SJSA1 (cell line): ENCODE measurements around the gene EPB41. TPM values are rescaled to one million over a fixed set of nuclear protein-coding genes. Genes with fewer than 3 reads are reported as not detected.
A peak's percentile ranks its signal among the peaks of the same experiment; 100 is the strongest.

Experiments
- DNase-seq, 2 experiments: peaks; one replicate each; pipeline ENCODE4 v3.0.0-alpha.2; 2015 to 2020; ENCODE audit warnings: low spot score in 2 of 2, low read depth in 1 of 2
- H3K27ac ChIP-seq: fragments of 250-450 bp; sonication (Bioruptor Pico); 2 replicates; pipeline ENCODE4 v1.5.1; 2020; ENCODE audit warnings: mild to moderate bottlenecking, moderate library complexity
- H3K27me3 ChIP-seq: fragments of 250-450 bp; sonication (Bioruptor Pico); replicated peaks from 2 replicates; pipeline ENCODE4 v1.5.1; 2020; ENCODE audit warnings: mild to moderate bottlenecking, moderate library complexity
- H3K36me3 ChIP-seq: fragments of 250-450 bp; sonication (Bioruptor Pico); 2 replicates; pipeline ENCODE4 v1.5.1; 2020; ENCODE audit warnings: mild to moderate bottlenecking
- H3K4me1 ChIP-seq: fragments of 250-450 bp; sonication (Bioruptor Pico); replicated peaks from 2 replicates; pipeline ENCODE4 v1.6.1; 2021; ENCODE audit warnings: mild to moderate bottlenecking
- H3K4me3 ChIP-seq: fragments of 250-450 bp; sonication (Bioruptor Pico); 2 replicates; pipeline ENCODE4 v1.5.1; 2020; ENCODE audit warnings: mild to moderate bottlenecking
- H3K9me3 ChIP-seq: fragments of 250-450 bp; sonication (Bioruptor Pico); replicated peaks from 2 replicates; pipeline ENCODE4 v1.5.1; 2020; ENCODE audit warnings: mild to moderate bottlenecking
- total RNA-seq: library from RNA; depleted of rRNA; stranded (reverse); fragments of >200 nt; shearing (Covaris generic); gene quantifications from 2 replicates; pipeline ENCODE4 v1.2.3, GENCODE V29; 2014

The EPB41 gene
- total RNA-seq, 1 experiment from 2014 or later = 5.3 TPM

- no peaks in the 10 kb centered on the region for H3K27me3 ChIP-seq
- H3K4me1 ChIP-seq = no peaks in the 10 kb centered on the region
- H3K9me3 ChIP-seq = no peaks in the 10 kb centered on the region
- DNase-seq = no peak
- H3K27ac ChIP-seq = no peak overlapping the region
- no peaks in the 10 kb centered on the region for H3K36me3 ChIP-seq
- no peak overlapping the region for H3K4me3 ChIP-seq
These were observed 17.8 kb upstream of the EPB41 start for GRCh38 chr1:28896609-28896986.

- Histone ChIP-seq H3K27ac (no peak overlapping the region), H3K9me3 (no peaks in the 10 kb centered on the region), H3K4me1 (no peaks in the 10 kb centered on the region), H3K36me3 (no peaks in the 10 kb centered on the region), H3K4me3 (no peak overlapping the region), H3K27me3 (no peaks in the 10 kb centered on the region)
- no peak for DNase-seq
These were observed 16.6 kb upstream of the EPB41 start for GRCh38 chr1:28897789-28898188.

- H3K27ac ChIP-seq = no peak overlapping the region
- H3K4me1 ChIP-seq = no peaks in the 10 kb centered on the region
- H3K27me3 ChIP-seq = no peaks in the 10 kb centered on the region
- no peaks in the 10 kb centered on the region for H3K9me3 ChIP-seq
- no peak for DNase-seq
- H3K36me3 ChIP-seq = no peaks in the 10 kb centered on the region
- H3K4me3 ChIP-seq = no peak overlapping the region
These were observed 15.9 kb upstream of the EPB41 start for GRCh38 chr1:28898405-28898881.

GRCh38 chr1:28899267-28899666 is 15.1 kb upstream of the EPB41 start:
- Histone ChIP-seq H3K4me1 (no peaks in the 10 kb centered on the region), H3K27ac (no peak overlapping the region), H3K36me3 (no peaks in the 10 kb centered on the region), H3K27me3 (no peaks in the 10 kb centered on the region), H3K9me3 (no peaks in the 10 kb centered on the region), H3K4me3 (no peak overlapping the region)
- DNase-seq = no peak

- Histone ChIP-seq H3K36me3 (no peaks in the 10 kb centered on the region), H3K4me3 (no peak overlapping the region), H3K27me3 (no peaks in the 10 kb centered on the region), H3K4me1 (no peaks in the 10 kb centered on the region), H3K27ac (no peak overlapping the region), H3K9me3 (no peaks in the 10 kb centered on the region)
- DNase-seq = no peak
These were observed 13.8 kb upstream of the EPB41 start for GRCh38 chr1:28900562-28900961.

- no peaks in the 10 kb centered on the region for H3K4me1 ChIP-seq
- no peak for DNase-seq
- no peaks in the 10 kb centered on the region for H3K36me3 ChIP-seq
These were observed 11.6 kb upstream of the EPB41 start for GRCh38 chr1:28902738-28903137.

GRCh38 chr1:28905921-28906666 is 8.3 kb upstream of the EPB41 start:
- Histone ChIP-seq H3K4me3 (no peak overlapping the region), H3K9me3 (no peaks in the 10 kb centered on the region), H3K27ac (no peak overlapping the region), H3K4me1 (no peaks in the 10 kb centered on the region), H3K27me3 (no peaks in the 10 kb centered on the region), H3K36me3 (no peaks in the 10 kb centered on the region)
- no peak for DNase-seq

More at GRCh38 chr1:28902738-28903137, 11.6 kb upstream of the EPB41 start:
- H3K27ac ChIP-seq = no peak overlapping the region
- no peaks in the 10 kb centered on the region for H3K27me3 ChIP-seq
- H3K9me3 ChIP-seq = no peaks in the 10 kb centered on the region
- no peak overlapping the region for H3K4me3 ChIP-seq

GRCh38 chr1:28909198-28909597 is 5.2 kb upstream of the EPB41 start:
- DNase-seq = no peak
- H3K27ac ChIP-seq = no peak overlapping the region
- no peak overlapping the region for H3K4me3 ChIP-seq
- H3K4me1 ChIP-seq = peaks cover 5% of the 10 kb centered on the region
- H3K36me3 ChIP-seq = no peaks in the 10 kb centered on the region
- no peaks in the 10 kb centered on the region for H3K27me3 ChIP-seq
- H3K9me3 ChIP-seq = no peaks in the 10 kb centered on the region

GRCh38 chr1:28910379-28911115 is 3.8 kb upstream of the EPB41 start:
- H3K4me3 ChIP-seq = no peak overlapping the region
- no peaks in the 10 kb centered on the region for H3K9me3 ChIP-seq
- peaks cover 15% of the 10 kb centered on the region for H3K4me1 ChIP-seq
- no peak for DNase-seq
- no peaks in the 10 kb centered on the region; the same call in 1 of the 2 replicates for H3K27me3 ChIP-seq
- no peaks in the 10 kb centered on the region for H3K36me3 ChIP-seq
- H3K27ac ChIP-seq = no peak overlapping the region

- H3K9me3 ChIP-seq = no peaks in the 10 kb centered on the region
- DNase-seq = no peak
- no peaks in the 10 kb centered on the region; the same call in 1 of the 2 replicates for H3K27me3 ChIP-seq
- no peaks in the 10 kb centered on the region for H3K36me3 ChIP-seq
- H3K4me1 ChIP-seq = peaks cover 15% of the 10 kb centered on the region
- H3K4me3 ChIP-seq = peak overlapping the region; percentile 58
- H3K27ac ChIP-seq = no peak overlapping the region
These were observed 562 bp upstream of the EPB41 start for GRCh38 chr1:28913786-28914227.

- DNase-seq = peak in 1 of 2 experiments; percentile 55
- no peaks in the 10 kb centered on the region; the same call in 1 of the 2 replicates for H3K27me3 ChIP-seq
- H3K4me3 ChIP-seq = peak overlapping the region; percentile 58
- no peak overlapping the region for H3K27ac ChIP-seq
- no peaks in the 10 kb centered on the region for H3K36me3 ChIP-seq
- H3K9me3 ChIP-seq = no peaks in the 10 kb centered on the region
- H3K4me1 ChIP-seq = peaks cover 15% of the 10 kb centered on the region
These were observed 894 bp downstream of the EPB41 start for GRCh38 chr1:28915031-28915895.

- no peaks in the 10 kb centered on the region for H3K36me3 ChIP-seq
- no peak for DNase-seq
- H3K4me3 ChIP-seq = no peak overlapping the region
- H3K27me3 ChIP-seq = no peaks in the 10 kb centered on the region; the same call in 1 of the 2 replicates
- peaks cover 15% of the 10 kb centered on the region for H3K4me1 ChIP-seq
- no peak overlapping the region for H3K27ac ChIP-seq
- H3K9me3 ChIP-seq = no peaks in the 10 kb centered on the region
These were observed 3.4 kb downstream of the EPB41 start for GRCh38 chr1:28917757-28918118.

- H3K4me3 ChIP-seq = no peak overlapping the region
- H3K27me3 ChIP-seq = no peaks in the 10 kb centered on the region
- no peaks in the 10 kb centered on the region for H3K4me1 ChIP-seq
- no peaks in the 10 kb centered on the region for H3K36me3 ChIP-seq
- no peak overlapping the region for H3K27ac ChIP-seq
- no peaks in the 10 kb centered on the region for H3K9me3 ChIP-seq
- no peak for DNase-seq
These were observed 7.0 kb downstream of the EPB41 start for GRCh38 chr1:28921286-28921869.
